ENCODE measurements around the gene TOE1.

The TOE1 gene

DNA sequence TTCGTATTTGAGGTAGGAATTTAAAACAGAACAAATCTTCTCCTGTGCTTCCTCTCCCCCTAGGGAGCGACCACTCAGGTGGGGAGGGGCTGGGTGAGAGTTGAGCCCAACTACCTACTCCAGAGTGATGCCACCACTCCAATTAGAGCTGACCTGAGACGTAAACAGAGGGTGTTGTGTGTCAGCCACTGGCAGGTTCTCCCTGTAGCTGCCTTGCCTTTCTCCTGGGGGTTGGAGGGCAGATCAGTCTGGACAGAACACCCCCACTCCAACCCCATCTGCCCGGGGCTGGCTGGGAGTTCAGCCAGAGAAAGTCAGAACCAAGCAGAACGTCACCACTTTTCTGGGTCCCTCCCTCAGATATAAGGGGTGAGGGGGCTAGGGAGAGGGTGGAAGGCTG lies 11.3 kb upstream of the TOE1 start:
- TF ChIP-seq, protein P1, sequence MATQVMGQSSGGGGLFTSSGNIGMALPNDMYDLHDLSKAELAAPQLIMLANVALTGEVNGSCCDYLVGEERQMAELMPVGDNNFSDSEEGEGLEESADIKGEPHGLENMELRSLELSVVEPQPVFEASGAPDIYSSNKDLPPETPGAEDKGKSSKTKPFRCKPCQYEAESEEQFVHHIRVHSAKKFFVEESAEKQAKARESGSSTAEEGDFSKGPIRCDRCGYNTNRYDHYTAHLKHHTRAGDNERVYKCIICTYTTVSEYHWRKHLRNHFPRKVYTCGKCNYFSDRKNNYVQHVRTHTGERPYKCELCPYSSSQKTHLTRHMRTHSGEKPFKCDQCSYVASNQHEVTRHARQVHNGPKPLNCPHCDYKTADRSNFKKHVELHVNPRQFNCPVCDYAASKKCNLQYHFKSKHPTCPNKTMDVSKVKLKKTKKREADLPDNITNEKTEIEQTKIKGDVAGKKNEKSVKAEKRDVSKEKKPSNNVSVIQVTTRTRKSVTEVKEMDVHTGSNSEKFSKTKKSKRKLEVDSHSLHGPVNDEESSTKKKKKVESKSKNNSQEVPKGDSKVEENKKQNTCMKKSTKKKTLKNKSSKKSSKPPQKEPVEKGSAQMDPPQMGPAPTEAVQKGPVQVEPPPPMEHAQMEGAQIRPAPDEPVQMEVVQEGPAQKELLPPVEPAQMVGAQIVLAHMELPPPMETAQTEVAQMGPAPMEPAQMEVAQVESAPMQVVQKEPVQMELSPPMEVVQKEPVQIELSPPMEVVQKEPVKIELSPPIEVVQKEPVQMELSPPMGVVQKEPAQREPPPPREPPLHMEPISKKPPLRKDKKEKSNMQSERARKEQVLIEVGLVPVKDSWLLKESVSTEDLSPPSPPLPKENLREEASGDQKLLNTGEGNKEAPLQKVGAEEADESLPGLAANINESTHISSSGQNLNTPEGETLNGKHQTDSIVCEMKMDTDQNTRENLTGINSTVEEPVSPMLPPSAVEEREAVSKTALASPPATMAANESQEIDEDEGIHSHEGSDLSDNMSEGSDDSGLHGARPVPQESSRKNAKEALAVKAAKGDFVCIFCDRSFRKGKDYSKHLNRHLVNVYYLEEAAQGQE (IDR thresholded peaks at IDR 0.05; ENCODE audit: insufficient replicate concordance, low read depth) = no peak
- TF ChIP-seq POLR2AphosphoS5 (IDR thresholded peaks at IDR 0.05; ENCODE audit: low read depth) = no peak
- TF ChIP-seq SPI1 (IDR thresholded peaks at IDR 0.05; ENCODE audit: borderline replicate concordance, low read depth) = no peak
- TF ChIP-seq GABPA (IDR thresholded peaks at IDR 0.05; ENCODE audit: low read depth) = no peak
- TF ChIP-seq CTCF (IDR thresholded peaks at IDR 0.05; ENCODE audit: insufficient read depth, low read length) = no peak
- Histone ChIP-seq H3K27ac (replicated peaks) (no peak overlapping the region), H3K4me3 (replicated peaks; ENCODE audit: insufficient read depth, low read length) (peak overlapping the region; percentile 64), H3K27me3 (ENCODE audit: insufficient read depth, poor library complexity, severe bottlenecking) (no peaks in the 10 kb centered on the region)
- DNase-seq (ENCODE audit: low read depth in 1 of 2, low spot score in 1 of 2) = no peak

DNA sequence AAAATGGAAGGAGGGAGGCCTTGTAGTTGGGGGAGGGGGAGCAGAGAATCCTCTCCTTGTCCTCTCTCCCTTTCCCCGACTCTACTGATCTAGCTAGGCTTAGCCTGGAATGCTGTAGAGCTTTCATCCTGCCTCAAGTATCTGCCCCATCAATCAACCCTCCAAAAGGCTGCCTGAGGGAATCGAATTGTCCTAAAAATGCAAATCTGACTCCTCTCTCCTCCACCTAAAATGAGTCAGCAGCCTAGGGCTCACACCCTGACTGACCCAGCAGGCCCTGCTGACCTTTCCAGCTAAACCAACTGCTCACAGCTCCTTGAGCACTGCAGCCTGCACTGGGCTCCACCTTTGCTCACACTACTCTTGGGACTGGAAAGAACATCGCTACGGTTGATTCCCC lies 10.5 kb upstream of the TOE1 start:
- H3K27ac ChIP-seq (replicated peaks) = no peak overlapping the region
- TF ChIP-seq SPI1 (IDR thresholded peaks at IDR 0.05; ENCODE audit: borderline replicate concordance, low read depth) (no peak), POLR2AphosphoS5 (IDR thresholded peaks at IDR 0.05; ENCODE audit: low read depth) (no peak), GABPA (IDR thresholded peaks at IDR 0.05; ENCODE audit: low read depth) (no peak), CTCF (IDR thresholded peaks at IDR 0.05; ENCODE audit: insufficient read depth, low read length) (no peak)
- TF ChIP-seq, protein P1 (IDR thresholded peaks at IDR 0.05; ENCODE audit: insufficient replicate concordance, low read depth) = no peak
- no peaks in the 10 kb centered on the region for H3K27me3 ChIP-seq (ENCODE audit: insufficient read depth, poor library complexity, severe bottlenecking)
- H3K4me3 ChIP-seq (replicated peaks; ENCODE audit: insufficient read depth, low read length) = no peak overlapping the region
- DNase-seq (ENCODE audit: low read depth in 1 of 2, low spot score in 1 of 2) = no peak

GRCh38 chr1:45331436-45332345 lies 8.3 kb upstream of the TOE1 start:
- DNase-seq (ENCODE audit: low read depth in 1 of 2, low spot score in 1 of 2) = no peak
- Histone ChIP-seq H3K27ac (replicated peaks) (no peak overlapping the region), H3K27me3 (ENCODE audit: insufficient read depth, poor library complexity, severe bottlenecking) (no peaks in the 10 kb centered on the region), H3K4me3 (replicated peaks; ENCODE audit: insufficient read depth, low read length) (no peak overlapping the region)
- TF ChIP-seq POLR2AphosphoS5 (IDR thresholded peaks at IDR 0.05; ENCODE audit: low read depth) (no peak), GABPA (IDR thresholded peaks at IDR 0.05; ENCODE audit: low read depth) (no peak), CTCF (IDR thresholded peaks at IDR 0.05; ENCODE audit: insufficient read depth, low read length) (no peak), SPI1 (IDR thresholded peaks at IDR 0.05; ENCODE audit: borderline replicate concordance, low read depth) (no peak)
- TF ChIP-seq, protein P1 (IDR thresholded peaks at IDR 0.05; ENCODE audit: insufficient replicate concordance, low read depth) = no peak
